Right lobe of liver (tissue), 6 donors: ENCODE data around the gene PCDHA11. TPM values are rescaled to one million over a fixed set of nuclear protein-coding genes. Genes with fewer than 3 reads are reported as not detected.

Experiments
- ATAC-seq, 4 donors: fragments of 200-7000 bp; cut with Tn5 transposase; one replicate each; pipeline ENCODE4 v1.9.1; 2020; ENCODE audit warnings: mild to moderate bottlenecking in 4 of 4, moderate library complexity in 4 of 4
- DNase-seq, 3 donors: peaks; one replicate each; pipeline ENCODE4 v3.0.0-alpha.2; 2020
- H3K27ac ChIP-seq, 3 donors: fragments of 200-600 bp; one replicate each; pipeline ENCODE4 v1.8.0; 2022
- H3K27me3 ChIP-seq, 2 donors: fragments of 200-600 bp; one replicate each; pipeline ENCODE4 v1.8.0; 2022
- H3K36me3 ChIP-seq, 4 donors: fragments of 200-600 bp; sonication (generic) in 1 of 4; one replicate each; pipeline versions ENCODE4 v1.5.1 to v1.8.0; 2017 to 2022; ENCODE audit warnings: control low read depth in 1 of 4
- H3K4me1 ChIP-seq, 4 donors: fragments of 200-600 bp; sonication (generic) in 1 of 4; one replicate each; pipeline versions ENCODE4 v1.5.1 to v1.8.0; 2017 to 2022; ENCODE audit warnings: control low read depth in 1 of 4
- H3K4me3 ChIP-seq, 3 donors: fragments of 200-600 bp; one replicate each; pipeline ENCODE4 v1.8.0; 2022
- H3K9me3 ChIP-seq, 4 donors: fragments of 200-600 bp; sonication (generic) in 1 of 4; one replicate each; pipeline versions ENCODE4 v1.5.1 to v1.8.0; 2017 to 2022; ENCODE audit warnings: control low read depth in 1 of 4
- CTCF ChIP-seq, 4 donors: fragments of 200-600 bp in 3 of 4; fragments of 450-650 bp in 1 of 4; IDR thresholded peaks; one replicate each; pipeline versions ENCODE4 v1.5.1 to v1.8.0; 2016 to 2022; ENCODE audit warnings: antibody characterized with exemption in 4 of 4, mild to moderate bottlenecking in 2 of 4
- POLR2A ChIP-seq: fragments of 450-650 bp; IDR thresholded peaks from one replicate; pipeline ENCODE4 v1.6.1; 2017; ENCODE audit warnings: antibody characterized with exemption, mild to moderate bottlenecking
- WGBS: methylation state at CpG from one replicate; pipeline ENCODE4 v1.1.6; 2018; ENCODE audit warnings: low coverage, low lambda C conversion rate; ENCODE audit not compliant: insufficient coverage; ENCODE audit errors: missing lambda C conversion rate; 5-methylcytosine and 5-hydroxymethylcytosine counted together
- intact Hi-C, 2 donors: fragments of 100-400 bp; cut with DNase I; formaldehyde crosslinking; loops; one replicate each; pipeline versions ENCODE4 v1.11.2 to v1.14.1; 2022
- total RNA-seq, 6 experiments: library from RNA; depleted of rRNA in 2 of 6; stranded (reverse); fragments of >200 nt in 2 of 6; fragmentation: NEBNext Ultra II Directional in 3 of 6; extraction: Animal tissue kit (Norgen Biotek cat#: 25700) in 3 of 6; gene quantifications; one replicate each; pipeline versions ENCODE4 v1.1.0 to v1.2.4, GENCODE V29; 2016 to 2023
- donor health status: DM: no; HTN: yes; CAD: no.
- donor health status: DM: no; HTN: no; CAD: no.
- donor health status: DM: no; HTN: no; CAD: no.
- donor health status: DM: no; HTN: yes; CAD: no.
- donor health status: DM: no; HTN: yes; CAD: no.

Gene PCDHA11
- total RNA-seq, 6 experiments from 2014 or later, result 0.04 to 0.51 (median 0.07) TPM; not detected in 3

- peak; percentile 42 to 84 (median 54) for ATAC-seq
- TF ChIP-seq POLR2A (no peak), CTCF (IDR thresholded peaks at IDR 0.05) (peak; percentile 29 to 52 (median 42))
- intact Hi-C loops, result loop anchor here in 1 of 2 donors (10.0 kb wide), 1 partner anchor 163 kb away; no protein-coding TSS in a partner anchor
- Histone ChIP-seq H3K36me3 (no peaks in the 10 kb centered on the region), H3K4me3 (peak within 1 kb of the TSS; percentile 6 to 34 (median 34)), H3K27ac (no peak within 1 kb of the TSS), H3K9me3 (peaks cover 0 to 5% (median 0%) of the 10 kb centered on the region in 4 donors), H3K27me3 (peaks cover 0 to 4% of the 10 kb centered on the region in 2 donors), H3K4me1 (no peaks in the 10 kb centered on the region)
- WGBS, result 4% methylated on average over 11 of the region's 35 CpGs
- no peak for DNase-seq
Measured at GRCh38 chr5:140881889-140882590, 13.3 kb downstream of the PCDHA11 start, which contains the start of gene PCDHA13. PCDHA13 (plus strand) TSS chr5:140882124; CDS start chr5:140882269, 145 bp downstream.

- no peaks in the 10 kb centered on the region for H3K4me1 ChIP-seq
- ATAC-seq (peak in 2 of 4 donors; percentile 35 to 64), DNase-seq (no peak)
- H3K27ac ChIP-seq, result no peak overlapping the region
- WGBS, result 14% methylated on average over 10 of the region's 12 CpGs
- intact Hi-C loops, result loop anchor here in 1 of 2 donors (10.0 kb wide), 1 partner anchor 162 kb away; no protein-coding TSS in a partner anchor
- no peaks in the 10 kb centered on the region for H3K9me3 ChIP-seq
- peak overlapping the region; percentile 6 to 34 (median 34) for H3K4me3 ChIP-seq
- TF ChIP-seq CTCF (IDR thresholded peaks at IDR 0.05) (peak in 2 of 4 donors; percentile 10 to 29), POLR2A (no peak)
- H3K36me3 ChIP-seq, result no peaks in the 10 kb centered on the region
- H3K27me3 ChIP-seq, result peaks cover 0 to under 1% of the 10 kb centered on the region in 2 donors
Measured at GRCh38 chr5:140882591-140882899, 13.8 kb downstream of the PCDHA11 start.

GRCh38 chr5:140883373-140883772, 14.6 kb downstream of the PCDHA11 start:
- no peaks in the 10 kb centered on the region for H3K9me3 ChIP-seq
- intact Hi-C loops, result loop anchor here in 1 of 2 donors (10.0 kb wide), 1 partner anchor 161 kb away; no protein-coding TSS in a partner anchor

More at GRCh38 chr5:140883373-140883772, 14.6 kb downstream of the PCDHA11 start:
- Histone ChIP-seq H3K36me3 (no peaks in the 10 kb centered on the region), H3K27me3 (no peaks in the 10 kb centered on the region), H3K4me3 (no peak overlapping the region), H3K27ac (no peak overlapping the region), H3K4me1 (no peaks in the 10 kb centered on the region)
- WGBS, result 39% methylated on average over 15 of the region's 41 CpGs
- TF ChIP-seq POLR2A, result no peak
- no peak for TF ChIP-seq CTCF (IDR thresholded peaks at IDR 0.05)
- ATAC-seq (no peak), DNase-seq (no peak)
